Neuronal stem cell (in vitro differentiated cells): ENCODE results near the gene LDLRAD3.
A peak's percentile ranks its signal among the peaks of the same experiment; 100 is the strongest.

Experiments
- DNase-seq: peaks from one replicate; pipeline ENCODE4 v3.0.0-alpha.2; 2013; ENCODE audit warnings: low spot score
- H2AFZ ChIP-seq: one replicate; pipeline ENCODE4 v1.6.1; 2013; ENCODE audit warnings: mild to moderate bottlenecking, low read length, inconsistent platforms
- H2AK5ac ChIP-seq: 2 replicates; pipeline ENCODE4 v1.6.1; 2013; ENCODE audit warnings: low read depth, mild to moderate bottlenecking, inconsistent platforms, low read length, moderate library complexity, mixed read lengths
- H2BK120ac ChIP-seq: 2 replicates; pipeline ENCODE4 v1.6.1; 2013; ENCODE audit warnings: low read depth, mild to moderate bottlenecking, inconsistent platforms, low read length, moderate library complexity, mixed read lengths
- H2BK12ac ChIP-seq: one replicate; pipeline ENCODE4 v1.6.1; 2013; ENCODE audit warnings: low read length, inconsistent platforms
- H2BK15ac ChIP-seq: 2 replicates; pipeline ENCODE4 v1.6.1; 2013; ENCODE audit warnings: mild to moderate bottlenecking, low read length, inconsistent platforms, mixed read lengths
- H2BK5ac ChIP-seq: one replicate; pipeline ENCODE4 v1.6.1; 2013; ENCODE audit warnings: inconsistent platforms, mild to moderate bottlenecking, low read length, moderate library complexity
- H3K14ac ChIP-seq: one replicate; pipeline ENCODE4 v1.6.1; 2013; ENCODE audit warnings: low read length, inconsistent platforms
- H3K18ac ChIP-seq: 2 replicates; pipeline ENCODE4 v1.6.1; 2013; ENCODE audit warnings: low read length, inconsistent platforms
- H3K23ac ChIP-seq: 2 replicates; pipeline ENCODE4 v1.6.1; 2013; ENCODE audit warnings: low read depth, mild to moderate bottlenecking, mixed read lengths, low read length, inconsistent platforms; ENCODE audit not compliant: poor library complexity
- H3K27ac ChIP-seq: replicated peaks from 3 replicates; pipeline ENCODE4 v1.5.1; 2013; ENCODE audit warnings: low read length, inconsistent platforms
- H3K27me3 ChIP-seq, 3 experiments: 2 replicates each; pipeline ENCODE4 v1.6.1; 2013; ENCODE audit warnings: low read length in 3 of 3, mild to moderate bottlenecking in 2 of 3, inconsistent platforms in 1 of 3, low read depth in 1 of 3, mixed read lengths in 1 of 3, moderate library complexity in 1 of 3; ENCODE audit not compliant: control insufficient read depth in 3 of 3, insufficient read depth in 3 of 3
- H3K36me3 ChIP-seq, 2 donors: replicated peaks in 1 of 2; 2 replicates each; pipeline ENCODE4 v1.6.1; 2013; ENCODE audit warnings: low read length in 2 of 2; ENCODE audit not compliant: control insufficient read depth in 2 of 2, insufficient read depth in 2 of 2
- H3K4ac ChIP-seq: 2 replicates; pipeline ENCODE4 v1.6.1; 2013; ENCODE audit warnings: inconsistent platforms, mild to moderate bottlenecking, low read length, moderate library complexity
- H3K4me1 ChIP-seq, 2 donors: 1 replicate in 1 of 2; 2 replicates in 1 of 2; pipeline ENCODE4 v1.6.1; 2013; ENCODE audit warnings: low read length in 2 of 2, low read depth in 1 of 2; ENCODE audit not compliant: control insufficient read depth in 2 of 2, insufficient read depth in 1 of 2
- H3K4me2 ChIP-seq: one replicate; pipeline ENCODE4 v1.6.1; 2013; ENCODE audit warnings: mild to moderate bottlenecking, low read length, inconsistent platforms; ENCODE audit not compliant: insufficient read depth, poor library complexity, severe bottlenecking
- H3K4me3 ChIP-seq, 2 donors: 2 replicates each; pipeline ENCODE4 v1.5.1; 2013; ENCODE audit warnings: low read length in 2 of 2, mild to moderate bottlenecking in 2 of 2, inconsistent platforms in 1 of 2, moderate library complexity in 1 of 2
- H3K79me1 ChIP-seq: one replicate; pipeline ENCODE4 v1.6.1; 2013; ENCODE audit warnings: low read depth, mild to moderate bottlenecking, inconsistent platforms, low read length, moderate library complexity
- H3K9ac ChIP-seq: one replicate; pipeline ENCODE4 v1.6.1; 2013; ENCODE audit warnings: mild to moderate bottlenecking, low read depth, low read length, inconsistent platforms; ENCODE audit not compliant: poor library complexity
- H3K9me3 ChIP-seq, 2 donors: replicated peaks in 1 of 2; 2 replicates each; pipeline versions ENCODE3 to v1.6.1; 2013; ENCODE audit warnings: low read length in 2 of 2, mild to moderate bottlenecking in 2 of 2, inconsistent platforms in 1 of 2, low read depth in 1 of 2, mixed read lengths in 1 of 2, moderate library complexity in 1 of 2; ENCODE audit not compliant: control insufficient read depth in 2 of 2, insufficient read depth in 1 of 2
- H4K8ac ChIP-seq: one replicate; pipeline ENCODE4 v1.6.1; 2013; ENCODE audit warnings: low read depth, mild to moderate bottlenecking, inconsistent platforms, low read length, moderate library complexity
- H4K91ac ChIP-seq: one replicate; pipeline ENCODE4 v1.6.1; 2013; ENCODE audit warnings: low read length, low read depth, mild to moderate bottlenecking, inconsistent platforms; ENCODE audit not compliant: poor library complexity
- WGBS, 2 donors: extraction: QIAGEN DNeasy Blood & Tissue Kit; methylation state at CpG; one replicate each; pipeline ENCODE4 v1.1.7; 2013; ENCODE audit warnings: missing lambda C conversion rate in 2 of 2, mixed read lengths in 1 of 2; ENCODE audit not compliant: insufficient read length in 2 of 2, insufficient replicate concordance in 1 of 2; ENCODE audit errors: extremely low coverage in 2 of 2; 5-methylcytosine and 5-hydroxymethylcytosine counted together

Gene LDLRAD3

DNA sequence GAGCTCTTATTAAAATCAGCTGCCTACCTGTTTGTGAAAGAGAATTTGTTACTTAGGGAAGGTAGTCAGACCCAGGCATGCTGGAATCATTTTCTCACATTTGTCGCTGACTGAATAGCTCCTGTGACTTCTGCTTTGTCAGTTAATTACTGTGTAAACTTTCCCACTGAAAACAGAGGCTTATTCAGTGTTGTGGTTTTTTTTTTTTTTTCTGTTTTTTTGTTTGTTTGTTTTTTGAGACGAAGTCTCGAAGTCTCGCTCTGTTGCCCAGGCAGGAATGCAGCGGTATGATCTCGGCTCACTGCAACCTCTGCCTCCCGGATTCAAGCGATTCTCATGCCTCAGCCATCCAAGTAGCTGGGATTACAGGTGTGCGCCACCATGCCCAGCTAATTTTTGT is 5.6 kb upstream of the LDLRAD3 start:
- H2BK15ac ChIP-seq: no peak overlapping the region
- no peak overlapping the region for H4K8ac ChIP-seq
- H2AK5ac ChIP-seq: no peak overlapping the region
- H3K4ac ChIP-seq: no peak overlapping the region
- H3K9ac ChIP-seq: no peak overlapping the region
- no peak overlapping the region for H2BK12ac ChIP-seq
- H2AFZ ChIP-seq: no peak overlapping the region
- DNase-seq: no peak
- H4K91ac ChIP-seq: no peak overlapping the region
- H3K18ac ChIP-seq: no peak overlapping the region
- H3K79me1 ChIP-seq: no peaks in the 10 kb centered on the region
- H2BK120ac ChIP-seq: no peak overlapping the region
- H3K36me3 ChIP-seq: no peaks in the 10 kb centered on the region
- H3K27ac ChIP-seq: no peak overlapping the region
- no peaks in the 10 kb centered on the region for H3K27me3 ChIP-seq
- H3K4me3 ChIP-seq: no peak overlapping the region
- H3K14ac ChIP-seq: no peak overlapping the region
- H3K23ac ChIP-seq: no peak overlapping the region
- peaks cover 4 to 7% of the 10 kb centered on the region in 2 donors for H3K4me1 ChIP-seq
- no peak overlapping the region for H2BK5ac ChIP-seq
- H3K9me3 ChIP-seq: no peaks in the 10 kb centered on the region
- H3K4me2 ChIP-seq: no peak overlapping the region
- no CpG with 5 or more reads among the region's 9 CpGs for WGBS, 2 donors

DNA sequence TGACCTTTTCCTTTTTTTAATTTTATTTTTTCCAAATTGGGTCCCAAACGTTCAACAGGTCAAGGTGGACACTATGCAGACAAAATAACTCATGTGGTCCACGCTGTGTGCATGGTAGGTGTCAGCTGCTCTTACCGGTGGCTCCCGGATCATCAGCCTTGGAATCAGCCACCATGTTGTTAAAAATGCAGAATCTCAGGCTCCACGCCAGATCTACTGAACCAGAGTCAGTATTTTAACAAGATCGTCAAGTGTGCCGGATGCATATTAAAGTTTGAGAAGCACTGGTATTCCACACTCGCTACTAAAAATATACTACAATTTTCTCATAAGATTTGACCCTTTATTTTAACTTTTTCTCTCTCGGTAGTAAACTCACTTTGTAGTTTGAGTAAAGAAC is 553 bp upstream of the LDLRAD3 start:
- H2BK5ac ChIP-seq: no peak overlapping the region
- peak overlapping the region; percentile 80 to 86 for H3K4me3 ChIP-seq
- no peak overlapping the region for H4K8ac ChIP-seq
- H2AFZ ChIP-seq: peak overlapping the region; percentile 98
- peaks cover 1% of the 10 kb centered on the region for H3K79me1 ChIP-seq
- peaks cover 0 to 9% of the 10 kb centered on the region in 2 donors for H3K36me3 ChIP-seq
- peak overlapping the region; percentile 76 for H3K4me2 ChIP-seq
- H3K4me1 ChIP-seq: peaks cover 18 to 22% of the 10 kb centered on the region in 2 donors
- DNase-seq: no peak
- H2BK12ac ChIP-seq: no peak overlapping the region
- no peak overlapping the region for H3K9ac ChIP-seq
- no peak overlapping the region for H2BK120ac ChIP-seq
- no peak overlapping the region for H2AK5ac ChIP-seq
- H3K23ac ChIP-seq: no peak overlapping the region
- H3K14ac ChIP-seq: no peak overlapping the region
- H3K27me3 ChIP-seq: no peaks in the 10 kb centered on the region
- H3K27ac ChIP-seq: peak overlapping the region; percentile 80
- no CpG with 5 or more reads among the region's 9 CpGs for WGBS, 2 donors
- no peak overlapping the region for H4K91ac ChIP-seq
- H3K9me3 ChIP-seq: peaks cover 0 to 10% of the 10 kb centered on the region in 2 donors
- H3K4ac ChIP-seq: no peak overlapping the region
- no peak overlapping the region for H3K18ac ChIP-seq
- H2BK15ac ChIP-seq: no peak overlapping the region

DNA sequence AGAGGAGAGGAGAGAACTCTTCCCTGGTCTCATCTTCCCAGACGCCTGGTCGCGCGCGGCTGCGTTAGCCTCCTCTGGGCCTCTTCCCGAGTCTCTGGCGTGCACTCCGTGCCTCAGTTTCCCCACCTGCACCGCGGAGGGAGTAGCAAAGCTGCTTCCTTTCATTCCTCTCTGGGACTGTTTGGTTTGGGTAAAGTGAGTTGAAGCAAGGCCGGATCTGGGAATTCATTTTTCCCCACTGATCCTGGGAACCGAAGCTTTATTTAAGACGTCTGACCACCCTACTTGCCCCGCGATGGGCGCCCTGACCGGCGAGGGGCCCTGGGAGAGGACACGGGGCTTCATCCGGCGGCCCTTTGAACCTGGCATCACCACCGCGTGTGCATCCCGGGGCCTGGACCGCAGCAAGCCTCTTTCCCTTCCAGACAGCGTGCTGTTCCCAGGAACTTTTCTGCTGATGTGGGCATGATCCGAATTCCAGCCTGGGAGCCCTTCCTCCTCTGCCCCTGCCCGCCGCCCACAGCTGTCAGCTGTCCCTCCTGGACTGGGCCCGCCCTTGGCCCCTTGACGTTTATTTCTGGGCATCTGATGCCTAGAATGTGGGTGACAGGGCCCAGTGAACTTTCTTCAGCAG is 758 bp downstream of the LDLRAD3 start:
- Histone ChIP-seq H3K36me3 (peaks cover 0 to 14% of the 10 kb centered on the region in 2 donors), H2BK12ac (no peak overlapping the region), H3K9ac (peak overlapping the region; percentile 27), H3K4me1 (peaks cover 22 to 25% of the 10 kb centered on the region in 2 donors), H2BK120ac (no peak overlapping the region), H3K4me3 (peak overlapping the region; percentile 86 to 91), H4K91ac (no peak overlapping the region), H3K27ac (peak overlapping the region; percentile 30), H3K18ac (peak overlapping the region; percentile 95), H3K9me3 (peaks cover 0 to 18% of the 10 kb centered on the region in 2 donors), H4K8ac (no peak overlapping the region), H3K4ac (no peak overlapping the region), H3K79me1 (peaks cover 4% of the 10 kb centered on the region), H2BK5ac (no peak overlapping the region), H3K4me2 (peak overlapping the region; percentile 82), H2AK5ac (peak overlapping the region; percentile 81), H2AFZ (peak overlapping the region; percentile 98), H3K14ac (peak overlapping the region; percentile 5), H2BK15ac (peak overlapping the region; percentile 42), H3K23ac (peak overlapping the region; percentile 22), H3K27me3 (no peaks in the 10 kb centered on the region)
- no peak for DNase-seq
- WGBS, 2 donors: no CpG with 5 or more reads among the region's 32 CpGs

DNA sequence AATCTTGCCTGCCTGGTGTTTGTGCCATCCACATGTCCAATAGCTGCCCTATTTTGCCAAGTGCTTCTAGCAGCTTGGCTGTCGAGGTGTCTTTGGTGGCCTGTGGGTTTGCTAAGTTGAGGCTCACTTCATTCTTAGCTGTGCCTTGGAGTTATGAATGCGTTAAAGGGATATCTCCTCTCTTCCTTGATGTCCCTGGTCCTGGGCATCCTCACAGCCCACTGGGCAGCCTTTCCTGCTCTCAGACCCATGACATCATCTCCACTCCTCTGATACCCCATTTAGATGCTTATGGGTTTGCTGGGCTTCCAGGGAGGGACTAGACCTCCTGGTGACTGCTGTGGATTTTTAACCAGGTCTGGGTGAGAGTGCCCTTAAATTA is 1.3 kb downstream of the LDLRAD3 start:
- no peak overlapping the region for H2BK120ac ChIP-seq
- H4K91ac ChIP-seq: no peak overlapping the region
- H3K23ac ChIP-seq: no peak overlapping the region
- H3K4ac ChIP-seq: no peak overlapping the region
- H2AK5ac ChIP-seq: no peak overlapping the region
- H3K4me3 ChIP-seq: peak overlapping the region; percentile 86 to 91
- no peak overlapping the region for H3K18ac ChIP-seq
- no peak overlapping the region for H2BK15ac ChIP-seq
- H3K27me3 ChIP-seq: no peaks in the 10 kb centered on the region
- H3K27ac ChIP-seq: no peak overlapping the region
- H3K36me3 ChIP-seq: peaks cover 0 to 18% of the 10 kb centered on the region in 2 donors
- H2BK5ac ChIP-seq: no peak overlapping the region
- H3K4me1 ChIP-seq: peaks cover 22 to 28% of the 10 kb centered on the region in 2 donors
- peak overlapping the region; percentile 82 for H3K4me2 ChIP-seq
- no peak overlapping the region for H4K8ac ChIP-seq
- H3K79me1 ChIP-seq: peaks cover 7% of the 10 kb centered on the region
- no peak overlapping the region for H2BK12ac ChIP-seq
- no peak overlapping the region for H3K14ac ChIP-seq
- peak overlapping the region; percentile 14 for H3K9ac ChIP-seq
- no peak overlapping the region for H2AFZ ChIP-seq
- peaks cover 0 to 23% of the 10 kb centered on the region in 2 donors for H3K9me3 ChIP-seq
- DNase-seq: no peak
- no CpG with 5 or more reads among the region's 2 CpGs for WGBS, 2 donors
